Pancreas (tissue), 10 donors: ENCODE measurements around the gene C22orf31. TPM values are rescaled to one million over a fixed set of nuclear protein-coding genes. Genes with fewer than 3 reads are reported as not detected.

Experiments
- ATAC-seq, 4 donors: fragments of 200-7000 bp; cut with Tn5 transposase; one replicate each; pipeline versions ENCODE4 v1.8.0 to v1.9.1; 2020; ENCODE audit warnings: mild to moderate bottlenecking in 4 of 4, moderate library complexity in 4 of 4
- DNase-seq, 6 donors: peaks; one replicate each; pipeline ENCODE4 v3.0.0-alpha.2; 2020
- FAIRE-seq: peaks from 2 replicates; lab custom pipeline; 2012; peaks lifted over from hg19 to GRCh38; lab: Jason Lieb, UNC
- H3K27ac ChIP-seq, 4 donors: fragments of 200-600 bp; sonication (generic); 1 replicate in 3 of 4; 2 replicates in 1 of 4; pipeline versions ENCODE4 v1.5.0 to v1.8.0; 2020
- H3K27me3 ChIP-seq, 4 donors: fragments of 200-600 bp; one replicate each; pipeline ENCODE4 v1.8.0; 2021
- H3K36me3 ChIP-seq, 3 donors: fragments of 200-600 bp; sonication (generic) in 1 of 3; one replicate each; pipeline versions ENCODE4 v1.5.0 to v1.8.0; 2020 to 2021
- H3K4me1 ChIP-seq, 3 donors: fragments of 200-600 bp; one replicate each; pipeline ENCODE4 v1.8.0; 2021
- H3K4me3 ChIP-seq, 4 donors: fragments of 200-600 bp; sonication (generic) in 2 of 4; one replicate each; pipeline versions ENCODE4 v1.5.0 to v1.8.0; 2020 to 2021
- H3K9me3 ChIP-seq, 4 donors: fragments of 200-600 bp; one replicate each; pipeline ENCODE4 v1.8.0; 2021
- WGBS, 2 donors: extraction: QIAGEN DNeasy Blood & Tissue Kit; methylation state at CpG; one replicate each; pipeline ENCODE4 v1.1.7; 2013; 5-methylcytosine and 5-hydroxymethylcytosine counted together
- intact Hi-C, 3 donors: fragments of 100-400 bp; cut with DNase I; formaldehyde crosslinking; loops; one replicate each; pipeline versions ENCODE4 v1.11.1 to v1.14.2; 2022
- polyA plus RNA-seq, 2 donors: library from polyadenylated mRNA; stranded (reverse); fragments of 200-250 nt; gene quantifications; one replicate each; pipeline ENCODE4 v1.2.3, GENCODE V29; 2013
- total RNA-seq, 6 donors: library from RNA; stranded (reverse); fragmentation: NEBNext Ultra II Directional in 4 of 6; extraction: Animal tissue kit (Norgen Biotek cat#: 25700) in 4 of 6; gene quantifications; one replicate each; pipeline versions ENCODE4 v1.2.1 to v1.2.4, GENCODE V29; 2021 to 2023
- TF ChIP-seq, protein P1 (sequence below), 4 donors: fragments of 200-600 bp; sonication (generic) in 3 of 4; IDR thresholded peaks; one replicate each; pipeline versions ENCODE4 v1.5.0 to v1.8.0; 2021; ENCODE audit warnings: antibody characterized with exemption in 4 of 4
- donor health status: healthy with polysubstance abuse.
- donor health status: DM: no; HTN: no; CAD: no; lungs with moderate emphysema.
- donor health status: DM: no; HTN: no; CAD: no.
- donor health status: control.
- donor health status: control.
- donor health status: Bipolar disorder and iron deficiency.
- donor health status: DM: yes; HTN: yes; CAD: no.
- donor health status: DM: no; HTN: no; CAD: no.
- donor health status: DM: no; HTN: no; CAD: no.
- donor health status: DM: yes; HTN: yes; CAD: no.

Gene C22orf31
- total and polyA plus RNA-seq, 8 donors = 0.16 TPM; not detected in 7

DNA sequence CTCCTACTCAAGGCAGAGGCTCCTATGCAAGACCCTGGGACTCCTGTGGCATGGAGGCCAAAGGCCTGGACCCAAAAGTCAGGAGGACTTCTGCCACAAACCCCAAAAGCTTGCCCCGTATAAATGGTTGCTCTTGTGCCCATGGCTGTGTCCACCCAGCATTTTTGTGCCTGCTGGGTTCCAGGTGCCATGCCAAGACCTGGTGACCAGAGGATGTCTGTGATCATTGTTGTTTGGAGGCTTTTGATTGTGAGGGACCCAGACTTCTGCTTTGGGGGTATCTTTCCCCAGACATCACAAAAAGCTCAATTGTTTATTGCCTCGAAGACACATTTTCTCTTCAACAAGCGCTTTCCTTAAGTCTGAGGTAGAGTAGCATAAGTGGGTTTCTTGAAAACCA lies 35.1 kb downstream of the C22orf31 start:
- no peak overlapping the region for H3K4me3 ChIP-seq
- 93 to 94% methylated on average over 3 of the region's 3 CpGs for WGBS, 2 donors
- FAIRE-seq = no peak
- no peaks in the 10 kb centered on the region for H3K27me3 ChIP-seq
- no peaks in the 10 kb centered on the region for H3K9me3 ChIP-seq
- TF ChIP-seq, protein P1, sequence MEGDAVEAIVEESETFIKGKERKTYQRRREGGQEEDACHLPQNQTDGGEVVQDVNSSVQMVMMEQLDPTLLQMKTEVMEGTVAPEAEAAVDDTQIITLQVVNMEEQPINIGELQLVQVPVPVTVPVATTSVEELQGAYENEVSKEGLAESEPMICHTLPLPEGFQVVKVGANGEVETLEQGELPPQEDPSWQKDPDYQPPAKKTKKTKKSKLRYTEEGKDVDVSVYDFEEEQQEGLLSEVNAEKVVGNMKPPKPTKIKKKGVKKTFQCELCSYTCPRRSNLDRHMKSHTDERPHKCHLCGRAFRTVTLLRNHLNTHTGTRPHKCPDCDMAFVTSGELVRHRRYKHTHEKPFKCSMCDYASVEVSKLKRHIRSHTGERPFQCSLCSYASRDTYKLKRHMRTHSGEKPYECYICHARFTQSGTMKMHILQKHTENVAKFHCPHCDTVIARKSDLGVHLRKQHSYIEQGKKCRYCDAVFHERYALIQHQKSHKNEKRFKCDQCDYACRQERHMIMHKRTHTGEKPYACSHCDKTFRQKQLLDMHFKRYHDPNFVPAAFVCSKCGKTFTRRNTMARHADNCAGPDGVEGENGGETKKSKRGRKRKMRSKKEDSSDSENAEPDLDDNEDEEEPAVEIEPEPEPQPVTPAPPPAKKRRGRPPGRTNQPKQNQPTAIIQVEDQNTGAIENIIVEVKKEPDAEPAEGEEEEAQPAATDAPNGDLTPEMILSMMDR (IDR thresholded peaks at IDR 0.05) = no peak
- H3K36me3 ChIP-seq = no peaks in the 10 kb centered on the region
- no peak for DNase-seq
- H3K4me1 ChIP-seq = peaks cover 1 to 41% (median 19%) of the 10 kb centered on the region in 3 donors
- ATAC-seq = no peak
- no peak overlapping the region for H3K27ac ChIP-seq
- intact Hi-C loops = loop anchor here in 1 of 3 donors (10.0 kb wide), 1 partner anchor 102 kb away; no protein-coding TSS in a partner anchor

DNA sequence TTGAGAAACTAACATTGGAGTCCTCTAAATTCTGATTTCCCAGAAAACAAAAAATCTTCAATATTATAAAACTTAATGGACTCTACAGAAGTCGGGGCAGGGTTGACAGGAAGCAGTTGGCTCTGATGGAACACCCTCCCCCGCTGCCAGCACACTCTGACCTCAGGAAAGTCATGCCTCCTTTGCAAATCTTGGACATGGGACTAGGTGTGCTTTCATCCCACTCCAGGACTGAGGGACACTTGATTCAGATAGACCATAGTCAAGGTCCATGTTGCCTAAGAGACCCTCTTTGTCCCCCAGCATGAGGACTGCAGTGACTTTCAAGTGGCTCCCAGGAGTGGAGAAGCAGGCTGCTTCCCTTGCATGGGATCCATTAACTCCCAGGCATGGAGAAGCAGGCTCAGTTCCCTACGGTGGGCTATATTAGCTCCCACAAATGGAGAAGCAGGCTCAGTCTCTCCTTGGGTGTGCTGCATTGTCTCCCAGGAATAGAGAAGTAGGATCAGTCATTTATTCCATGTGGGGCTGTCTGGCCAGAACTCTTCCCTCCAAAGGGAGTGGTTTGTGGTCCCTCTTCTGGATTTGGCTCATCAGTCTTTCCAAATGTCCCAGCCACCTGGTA lies 38.3 kb downstream of the C22orf31 start:
- Histone ChIP-seq H3K27ac (peak overlapping the region in 2 of 4 donors; percentile 30 to 41), H3K4me1 (peaks cover 0 to 29% (median 13%) of the 10 kb centered on the region in 3 donors), H3K27me3 (no peaks in the 10 kb centered on the region), H3K36me3 (no peaks in the 10 kb centered on the region), H3K9me3 (no peaks in the 10 kb centered on the region), H3K4me3 (no peak overlapping the region)
- FAIRE-seq (no peak), ATAC-seq (peak in 3 of 4 donors; percentile 51 to 62 (median 55)), DNase-seq (no peak)
- TF ChIP-seq, protein P1 (IDR thresholded peaks at IDR 0.05) = no peak
- 52 to 55% methylated on average over 3 of the region's 3 CpGs for WGBS, 2 donors
- intact Hi-C loops = loop anchor here in 1 of 3 donors (10.0 kb wide), 1 partner anchor 98 kb away; no protein-coding TSS in a partner anchor

DNA sequence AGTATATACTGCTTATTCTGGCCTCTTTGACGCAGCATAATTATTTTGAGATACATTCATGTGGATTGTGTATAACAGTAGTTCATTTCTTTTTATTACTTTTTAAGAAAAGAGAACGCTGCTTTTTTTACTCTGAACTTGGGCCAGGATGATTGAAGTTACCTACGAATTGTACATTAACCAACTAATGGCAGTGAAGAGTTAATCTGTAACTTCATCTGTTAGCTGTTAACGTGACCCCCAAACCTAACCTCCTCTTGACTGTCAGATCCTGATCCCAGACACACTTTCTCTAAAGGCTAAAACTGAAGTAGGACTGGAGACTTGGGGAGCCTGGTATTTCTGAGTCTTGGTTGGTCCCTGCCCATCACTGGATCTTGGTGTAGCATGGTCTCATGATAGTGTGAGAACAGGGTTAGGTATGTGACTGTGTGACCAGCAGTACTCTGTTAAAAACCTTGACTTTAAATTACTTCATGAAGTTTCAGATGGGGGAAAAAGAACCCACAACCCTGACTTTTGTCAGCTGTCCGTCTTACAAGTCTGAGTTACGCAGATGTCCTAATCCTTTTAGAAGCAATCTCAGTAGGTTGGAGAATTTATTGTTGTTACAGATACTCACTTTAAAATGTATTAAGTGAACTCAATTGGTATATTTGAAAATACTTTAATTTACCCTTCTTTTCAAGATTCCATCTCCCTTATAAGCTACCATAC lies 39.4 kb downstream of the C22orf31 start:
- Histone ChIP-seq H3K36me3 (no peaks in the 10 kb centered on the region), H3K4me1 (peaks cover 0 to 29% (median 13%) of the 10 kb centered on the region in 3 donors), H3K4me3 (no peak overlapping the region), H3K27me3 (no peaks in the 10 kb centered on the region), H3K9me3 (no peaks in the 10 kb centered on the region), H3K27ac (peak overlapping the region in 2 of 4 donors; percentile 30 to 39)
- TF ChIP-seq, protein P1 (IDR thresholded peaks at IDR 0.05) = no peak
- DNase-seq (no peak), FAIRE-seq (no peak), ATAC-seq (peak in 3 of 4 donors; percentile 30 to 74 (median 66))
- WGBS, 2 donors = 43 to 56% methylated on average over 6 of the region's 6 CpGs
- intact Hi-C loops = loop anchor here in 1 of 3 donors (10.0 kb wide), 1 partner anchor 97 kb away; no protein-coding TSS in a partner anchor

DNA sequence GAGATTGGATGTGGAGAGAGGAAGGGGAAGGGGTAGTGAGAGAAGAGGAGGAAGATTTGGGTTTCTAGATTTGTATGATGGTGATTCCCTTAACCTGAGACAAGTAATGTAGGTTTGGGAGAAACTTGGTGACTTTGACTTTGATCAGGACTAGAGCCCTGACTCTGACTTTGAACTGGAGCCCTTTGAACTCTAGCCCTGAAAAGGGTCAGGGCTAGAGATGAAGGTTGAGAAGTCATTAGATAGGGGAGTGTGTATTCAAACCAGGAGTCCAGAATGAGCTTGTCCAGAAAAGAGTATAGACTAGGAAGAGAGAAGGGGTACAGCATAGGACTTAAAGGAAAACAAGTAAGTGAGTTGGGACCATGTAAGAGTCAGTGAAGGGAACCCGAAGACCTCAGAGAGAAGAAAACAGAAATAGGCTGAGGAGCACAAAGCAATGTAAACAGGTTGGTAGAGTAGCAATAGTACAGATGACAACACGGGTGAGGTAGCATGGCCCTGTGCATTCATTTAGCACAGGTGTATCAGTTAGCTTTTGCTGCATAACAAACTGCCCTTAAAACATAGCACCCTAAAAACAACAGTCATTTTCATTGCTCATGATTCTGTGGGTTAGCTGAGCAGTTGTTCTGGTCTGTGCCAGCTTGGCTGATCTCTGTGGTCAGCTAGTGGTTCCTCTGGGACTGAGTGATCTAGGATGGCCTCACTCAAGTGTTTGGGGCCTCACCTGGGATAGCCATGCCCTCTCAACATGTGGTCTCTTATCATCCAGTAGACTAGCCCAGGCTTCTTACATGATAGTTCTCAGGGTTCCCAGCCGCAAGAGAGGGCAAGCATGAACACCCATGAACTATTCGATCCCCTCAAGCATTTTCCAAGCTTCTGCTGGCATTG lies 43.1 kb downstream of the C22orf31 start:
- peaks cover 0 to 29% (median 27%) of the 10 kb centered on the region in 3 donors for H3K4me1 ChIP-seq
- DNase-seq (no peak), FAIRE-seq (no peak), ATAC-seq (no peak)
- H3K27me3 ChIP-seq = no peaks in the 10 kb centered on the region
- intact Hi-C loops = no loop called here
- TF ChIP-seq, protein P1 (IDR thresholded peaks at IDR 0.05) = no peak
- no peak overlapping the region for H3K4me3 ChIP-seq
- no peak overlapping the region for H3K27ac ChIP-seq
- H3K36me3 ChIP-seq = no peaks in the 10 kb centered on the region
- no peaks in the 10 kb centered on the region for H3K9me3 ChIP-seq
- WGBS, 2 donors = 93 to 99% methylated on average over 4 of the region's 4 CpGs
